ENCODE data around the gene RETN. TPM values are rescaled to one million over a fixed set of nuclear protein-coding genes. Genes with fewer than 3 reads are reported as not detected.
A peak's percentile ranks its signal among the peaks of the same experiment; 100 is the strongest.

RETN gene
- total RNA-seq, 1 experiment from 2014 or later, result not detected

DNA sequence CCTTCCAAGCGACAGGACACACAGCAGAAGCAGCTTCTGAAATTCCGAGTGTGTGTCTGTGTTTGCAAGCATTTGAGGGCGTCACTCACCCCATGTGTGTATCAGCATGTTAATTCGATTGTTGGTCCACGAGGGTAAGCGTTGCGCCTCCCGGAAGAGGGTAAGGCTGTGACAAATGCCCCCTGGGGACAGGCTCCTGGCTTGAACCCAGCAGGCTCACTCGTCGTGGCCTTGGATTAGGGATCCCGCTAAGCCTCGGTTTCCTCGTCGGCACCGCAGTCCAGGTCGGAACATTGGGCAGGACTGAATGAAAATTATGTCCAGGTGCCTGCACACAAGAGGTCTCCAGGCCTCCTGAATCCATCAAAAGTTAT is 32.5 kb upstream of the RETN start (continued):
- TF ChIP-seq, protein P1, sequence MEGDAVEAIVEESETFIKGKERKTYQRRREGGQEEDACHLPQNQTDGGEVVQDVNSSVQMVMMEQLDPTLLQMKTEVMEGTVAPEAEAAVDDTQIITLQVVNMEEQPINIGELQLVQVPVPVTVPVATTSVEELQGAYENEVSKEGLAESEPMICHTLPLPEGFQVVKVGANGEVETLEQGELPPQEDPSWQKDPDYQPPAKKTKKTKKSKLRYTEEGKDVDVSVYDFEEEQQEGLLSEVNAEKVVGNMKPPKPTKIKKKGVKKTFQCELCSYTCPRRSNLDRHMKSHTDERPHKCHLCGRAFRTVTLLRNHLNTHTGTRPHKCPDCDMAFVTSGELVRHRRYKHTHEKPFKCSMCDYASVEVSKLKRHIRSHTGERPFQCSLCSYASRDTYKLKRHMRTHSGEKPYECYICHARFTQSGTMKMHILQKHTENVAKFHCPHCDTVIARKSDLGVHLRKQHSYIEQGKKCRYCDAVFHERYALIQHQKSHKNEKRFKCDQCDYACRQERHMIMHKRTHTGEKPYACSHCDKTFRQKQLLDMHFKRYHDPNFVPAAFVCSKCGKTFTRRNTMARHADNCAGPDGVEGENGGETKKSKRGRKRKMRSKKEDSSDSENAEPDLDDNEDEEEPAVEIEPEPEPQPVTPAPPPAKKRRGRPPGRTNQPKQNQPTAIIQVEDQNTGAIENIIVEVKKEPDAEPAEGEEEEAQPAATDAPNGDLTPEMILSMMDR (IDR thresholded peaks at IDR 0.05 in 2 of 3, conservative IDR thresholded peaks at IDR 0.05 in 1 of 3; ENCODE audit: borderline replicate concordance in 1 of 3, insufficient read depth in 1 of 3, low read depth in 2 of 3, low read length in 2 of 3), result no peak
- no peak for TF ChIP-seq RAD21 (IDR thresholded peaks at IDR 0.05; ENCODE audit: low read depth)
- TF ChIP-seq EZH2 (IDR thresholded peaks at IDR 0.05), result no peak
- TF ChIP-seq, protein P2, sequence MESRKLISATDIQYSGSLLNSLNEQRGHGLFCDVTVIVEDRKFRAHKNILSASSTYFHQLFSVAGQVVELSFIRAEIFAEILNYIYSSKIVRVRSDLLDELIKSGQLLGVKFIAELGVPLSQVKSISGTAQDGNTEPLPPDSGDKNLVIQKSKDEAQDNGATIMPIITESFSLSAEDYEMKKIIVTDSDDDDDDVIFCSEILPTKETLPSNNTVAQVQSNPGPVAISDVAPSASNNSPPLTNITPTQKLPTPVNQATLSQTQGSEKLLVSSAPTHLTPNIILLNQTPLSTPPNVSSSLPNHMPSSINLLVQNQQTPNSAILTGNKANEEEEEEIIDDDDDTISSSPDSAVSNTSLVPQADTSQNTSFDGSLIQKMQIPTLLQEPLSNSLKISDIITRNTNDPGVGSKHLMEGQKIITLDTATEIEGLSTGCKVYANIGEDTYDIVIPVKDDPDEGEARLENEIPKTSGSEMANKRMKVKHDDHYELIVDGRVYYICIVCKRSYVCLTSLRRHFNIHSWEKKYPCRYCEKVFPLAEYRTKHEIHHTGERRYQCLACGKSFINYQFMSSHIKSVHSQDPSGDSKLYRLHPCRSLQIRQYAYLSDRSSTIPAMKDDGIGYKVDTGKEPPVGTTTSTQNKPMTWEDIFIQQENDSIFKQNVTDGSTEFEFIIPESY (IDR thresholded peaks at IDR 0.05; ENCODE audit: extremely low read depth, insufficient replicate concordance, low read length), result no peak
- no peak for TF ChIP-seq SP1 (IDR thresholded peaks at IDR 0.05; ENCODE audit: low read depth)
- TF ChIP-seq SIN3A (IDR thresholded peaks at IDR 0.05; ENCODE audit: low read depth), result no peak
- TF ChIP-seq JUND (IDR thresholded peaks at IDR 0.05), result no peak
- TF ChIP-seq ZFX (IDR thresholded peaks at IDR 0.05), result no peak

DNA sequence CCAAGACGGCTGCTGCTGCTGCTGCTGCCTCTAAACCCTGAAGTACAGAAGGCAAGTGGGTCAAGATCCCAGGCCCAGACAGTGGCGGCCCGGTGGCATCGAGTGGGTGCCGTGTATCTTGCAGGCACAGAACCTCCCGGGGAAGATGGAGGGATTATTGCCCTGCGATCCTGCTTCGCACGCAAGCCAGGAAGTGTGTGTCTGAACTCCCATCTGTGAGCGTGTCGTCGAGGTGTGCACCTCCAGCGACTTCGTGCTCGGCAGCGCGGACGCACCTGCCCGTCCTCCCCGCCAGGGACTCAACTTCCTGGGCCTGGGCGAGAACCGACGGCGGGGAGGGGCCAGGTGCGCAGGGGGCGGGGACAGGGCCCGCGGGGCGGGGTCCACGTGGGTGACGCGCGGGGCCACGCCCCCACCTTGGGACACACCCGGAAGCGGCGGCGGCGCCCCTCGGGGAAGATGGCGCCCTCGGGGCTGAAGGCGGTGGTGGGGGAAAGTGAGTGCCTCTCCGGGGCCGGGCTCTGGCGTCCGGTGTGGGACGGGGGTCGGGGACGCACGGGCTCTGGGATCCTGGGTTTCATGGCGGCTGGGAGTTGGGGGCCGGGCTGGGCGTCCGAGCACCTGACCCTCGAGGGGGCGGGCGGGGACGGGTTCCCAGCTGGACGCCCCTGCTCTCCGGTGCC is 32.0 kb upstream of the RETN start, which contains the start of gene STXBP2:
Gene STXBP2, plus strand, starts transcription at position 420 of the 683 bp plus-strand sequence. Its CDS starts 40 bp downstream, at position 460.
- peaks cover 20% of the 10 kb centered on the region for H3K79me2 ChIP-seq (ENCODE audit: insufficient read depth, low read length)
- ChIA-PET CTCF (interaction anchor here (1.1 to 1.5 kb wide), 3 partner anchors 44 to 217 kb away, joined by 3 to 6 read pairs (median 5); partner anchors contain the start of gene TRAPPC5), RAD21 (ENCODE audit: low non-redundant PET in 1 of 2, low total read pairs in 2 of 2, uncharacterized antibody in 2 of 2, unreplicated experiment in 2 of 2) (no interaction called here), POLR2A (interaction anchor here (1.6 kb wide), 1 partner anchor 8 kb away, joined by 6 read pairs; the partner anchor contains the start of genes PET100 and XAB2)
- H3K4me1 ChIP-seq (ENCODE audit: control insufficient read depth in 1 of 2, insufficient read depth in 2 of 2, low read length in 2 of 2), result peaks cover 8 to 14% of the 10 kb centered on the region in 2 experiments; a peak in 3 of 4 replicates
- ATAC-seq, result peak; percentile 91
- BruUV-seq (replicated peaks), result no TSS peak
- H3K27me3 ChIP-seq (ENCODE audit: insufficient read depth, low read length), result no peaks in the 10 kb centered on the region
- H3K27ac ChIP-seq (ENCODE audit: low read depth, low read length), result peak within 1 kb of the TSS; percentile 84
- H2AFZ ChIP-seq (ENCODE audit: low read depth, low read length, poor library complexity, severe bottlenecking), result no peak within 1 kb of the TSS
- peak within 1 kb of the TSS; percentile 94 to 97 for H3K4me3 ChIP-seq (replicated peaks in 1 of 2; ENCODE audit: low read depth in 1 of 2, low read length in 2 of 2)
- H4K20me1 ChIP-seq (ENCODE audit: insufficient read depth), result no peaks in the 10 kb centered on the region
- intact Hi-C loops (cut with micrococcal nuclease), result no loop called here
- peak; percentile 76 for DNase-seq (ENCODE audit: low read depth, low spot score)
- H3K9me3 ChIP-seq (ENCODE audit: control insufficient read depth in 1 of 2, insufficient read depth in 1 of 2, low read depth in 1 of 2, low read length in 2 of 2), result peaks cover 0 to 4% of the 10 kb centered on the region in 2 experiments; a peak in 1 of 4 replicates
- no peaks in the 10 kb centered on the region for H3K9me2 ChIP-seq (ENCODE audit: insufficient read depth)
- peak within 1 kb of the TSS; percentile 92 for H3K9ac ChIP-seq (ENCODE audit: low read length)
- H3K36me3 ChIP-seq (ENCODE audit: control insufficient read depth in 1 of 2, insufficient read depth in 2 of 2, low read length in 2 of 2), result no peaks in the 10 kb centered on the region
- H3K4me2 ChIP-seq (ENCODE audit: low read length), result peak within 1 kb of the TSS; percentile 93
- TF ChIP-seq ELF1 (IDR thresholded peaks at IDR 0.05; ENCODE audit: borderline replicate concordance, low read depth), result no peak; the same call in 1 of the 2 replicates
- peak; percentile 56; the same call in 1 of the 2 replicates for TF ChIP-seq SP1 (IDR thresholded peaks at IDR 0.05; ENCODE audit: low read depth)
- TF ChIP-seq SIN3A (IDR thresholded peaks at IDR 0.05; ENCODE audit: low read depth), result peak; percentile 47; the same call in 1 of the 2 replicates
- no peak for TF ChIP-seq ZNF274 (IDR thresholded peaks at IDR 0.05; ENCODE audit: low read depth, low read length)
- peak; percentile 92 for TF ChIP-seq YY1 (IDR thresholded peaks at IDR 0.05; ENCODE audit: extremely low read depth, insufficient replicate concordance, low read depth, low read length)
- no peak for TF ChIP-seq JUND (IDR thresholded peaks at IDR 0.05)
- TF ChIP-seq, protein P1 (IDR thresholded peaks at IDR 0.05 in 2 of 3, conservative IDR thresholded peaks at IDR 0.05 in 1 of 3; ENCODE audit: borderline replicate concordance in 1 of 3, insufficient read depth in 1 of 3, low read depth in 2 of 3, low read length in 2 of 3), result peak in 1 of 3 experiments; percentile 22; a peak in 1 of 6 replicates
- no peak for TF ChIP-seq SRF (IDR thresholded peaks at IDR 0.05; ENCODE audit: low read depth)
- peak; percentile 81 for TF ChIP-seq POLR2AphosphoS5 (IDR thresholded peaks at IDR 0.05; ENCODE audit: low read depth, low read length)
